Naive thymus-derived CD4-positive, alpha-beta T cell (primary cell): ENCODE measurements around the gene PTPRE. TPM values are rescaled to one million over a fixed set of nuclear protein-coding genes. Genes with fewer than 3 reads are reported as not detected.

ENCODE experiments used
- ATAC-seq: fragments of 150-1000 bp; cut with Tn5 transposase; 2 replicates; pipeline ENCODE4 v1.10.0; 2021; ENCODE audit warnings: mild to moderate bottlenecking, moderate library complexity
- CTCF ChIA-PET: fragments of 350-600 bp; sonication (Branson Sonifier 250); formaldehyde crosslinking; loops from one replicate; lab custom pipeline; 2021; ENCODE audit warnings: antibody characterized with exemption; lab: Charles Lee
- POLR2A ChIA-PET: fragments of 350-600 bp; sonication (Branson Sonifier 250); formaldehyde crosslinking; loops from one replicate; lab custom pipeline; 2021; ENCODE audit warnings: antibody characterized with exemption, inconsistent platforms; lab: Charles Lee
- DNase-seq, 9 donors: peaks; one replicate each; pipeline versions ENCODE4 v3.0.0 to v3.0.0-alpha.2; 2020 to 2022; ENCODE audit warnings: mixed read lengths in 1 of 9
- H3K27ac ChIP-seq: one replicate; pipeline ENCODE4 v1.7.0; 2013; ENCODE audit warnings: mild to moderate bottlenecking, low read depth, low read length, moderate library complexity
- H3K27me3 ChIP-seq, 2 donors: one replicate each; pipeline ENCODE4 v1.7.0; 2013; ENCODE audit warnings: low read length in 2 of 2, mild to moderate bottlenecking in 2 of 2, moderate library complexity in 2 of 2; ENCODE audit not compliant: control insufficient read depth in 2 of 2, insufficient read depth in 2 of 2
- H3K36me3 ChIP-seq, 3 experiments: 1 replicate in 2 of 3; 2 replicates in 1 of 3; pipeline ENCODE4 v1.7.0; 2013; ENCODE audit warnings: low read length in 3 of 3, mild to moderate bottlenecking in 3 of 3, moderate library complexity in 1 of 3; ENCODE audit not compliant: insufficient read depth in 3 of 3, control insufficient read depth in 2 of 3
- H3K4me1 ChIP-seq, 2 donors: one replicate each; pipeline ENCODE4 v1.7.0; 2013; ENCODE audit warnings: low read length in 2 of 2, mild to moderate bottlenecking in 2 of 2, moderate library complexity in 1 of 2; ENCODE audit not compliant: control insufficient read depth in 2 of 2, insufficient read depth in 2 of 2
- H3K4me3 ChIP-seq: 2 replicates; pipeline ENCODE4 v1.7.0; 2013; ENCODE audit warnings: mild to moderate bottlenecking, low read length
- H3K9me3 ChIP-seq, 3 experiments: 1 replicate in 2 of 3; 2 replicates in 1 of 3; pipeline ENCODE4 v1.7.0; 2013; ENCODE audit warnings: low read length in 3 of 3; ENCODE audit not compliant: control insufficient read depth in 2 of 3
- H3K27ac Mint-ChIP-seq, 9 donors: one replicate each; pipeline ENCODE4 v1.8.0; 2020 to 2022; ENCODE audit warnings: mixed read lengths in 9 of 9, mild to moderate bottlenecking in 8 of 9, moderate library complexity in 5 of 9, inconsistent platforms in 2 of 9
- H3K27me3 Mint-ChIP-seq, 5 donors: one replicate each; pipeline ENCODE4 v1.8.0; 2021 to 2022; ENCODE audit warnings: mixed read lengths in 5 of 5, mild to moderate bottlenecking in 1 of 5
- H3K36me3 Mint-ChIP-seq, 5 donors: one replicate each; pipeline ENCODE4 v1.8.0; 2020 to 2022; ENCODE audit warnings: mixed read lengths in 5 of 5, mild to moderate bottlenecking in 3 of 5, inconsistent platforms in 1 of 5
- H3K4me1 Mint-ChIP-seq, 7 donors: one replicate each; pipeline ENCODE4 v1.8.0; 2020 to 2022; ENCODE audit warnings: mixed read lengths in 7 of 7, mild to moderate bottlenecking in 3 of 7, inconsistent platforms in 1 of 7
- H3K4me3 Mint-ChIP-seq, 10 donors: one replicate each; pipeline ENCODE4 v1.8.0; 2020 to 2022; ENCODE audit warnings: mild to moderate bottlenecking in 10 of 10, mixed read lengths in 10 of 10, moderate library complexity in 6 of 10, inconsistent platforms in 2 of 10
- H3K9me3 Mint-ChIP-seq, 11 donors: one replicate each; pipeline ENCODE4 v1.8.0; 2020 to 2022; ENCODE audit warnings: mixed read lengths in 11 of 11, mild to moderate bottlenecking in 4 of 11, inconsistent platforms in 1 of 11, moderate library complexity in 1 of 11
- intact Hi-C, 2 donors: fragments of 100-400 bp; cut with micrococcal nuclease; formaldehyde crosslinking; loops; one replicate each; pipeline ENCODE4 v1.15.1; 2023
- polyA plus RNA-seq, 2 donors: library from polyadenylated mRNA; unstranded; fragments of 300-500 nt; fragmentation: Illumina TruSeq; gene quantifications; one replicate each; pipeline ENCODE4 v1.2.3, GENCODE V29; 2021
- total RNA-seq, 6 experiments: library from RNA in 5 of 6; stranded (reverse) in 5 of 6; gene quantifications; 1 replicate in 5 of 6; 2 replicates in 1 of 6; pipeline ENCODE4 v1.2.3 and lab custom pipeline; 2021 to 2026

The PTPRE gene
- total and polyA plus RNA-seq, 7 experiments from 2014 or later = 6.6 to 237 (median 27.9) TPM

- Mint-ChIP-seq H3K27ac (no peak overlapping the region), H3K4me1 (peaks cover 0 to 43% (median 5%) of the 10 kb centered on the region in 7 donors), H3K36me3 (no peaks in the 10 kb centered on the region), H3K9me3 (no peaks in the 10 kb centered on the region), H3K4me3 (no peak overlapping the region), H3K27me3 (no peaks in the 10 kb centered on the region)
- H3K4me3 ChIP-seq = no peak overlapping the region
- intact Hi-C loops = no loop called here
- peaks cover 0 to 4% of the 10 kb centered on the region in 2 donors for H3K4me1 ChIP-seq
- ChIA-PET CTCF (interaction anchor here (0.6 kb wide), 1 partner anchor 1926 kb away, joined by 3 read pairs; no protein-coding TSS in a partner anchor), POLR2A (no interaction called here)
- H3K27me3 ChIP-seq = no peaks in the 10 kb centered on the region
- H3K9me3 ChIP-seq = no peaks in the 10 kb centered on the region
- H3K27ac ChIP-seq = no peak overlapping the region
- ATAC-seq (no peak), DNase-seq (no peak)
- no peaks in the 10 kb centered on the region for H3K36me3 ChIP-seq
Observed at GRCh38 chr10:127882391-127882790, 24.5 kb upstream of the PTPRE start.

GRCh38 chr10:127882801-127883459 is 24.0 kb upstream of the PTPRE start:
- Mint-ChIP-seq H3K36me3 (no peaks in the 10 kb centered on the region), H3K4me1 (peaks cover 0 to 38% (median 5%) of the 10 kb centered on the region in 7 donors), H3K4me3 (no peak overlapping the region), H3K27ac (no peak overlapping the region), H3K9me3 (no peaks in the 10 kb centered on the region), H3K27me3 (no peaks in the 10 kb centered on the region)
- H3K4me1 ChIP-seq = peaks cover 0 to 4% of the 10 kb centered on the region in 2 donors
- DNase-seq (no peak), ATAC-seq (peak; percentile 64)
- no peaks in the 10 kb centered on the region for H3K9me3 ChIP-seq
- no peaks in the 10 kb centered on the region for H3K27me3 ChIP-seq
- ChIA-PET CTCF (interaction anchor here (0.6 kb wide), 1 partner anchor 1927 kb away, joined by 3 read pairs; no protein-coding TSS in a partner anchor), POLR2A (no interaction called here)
- intact Hi-C loops = no loop called here
- no peaks in the 10 kb centered on the region for H3K36me3 ChIP-seq
- H3K4me3 ChIP-seq = no peak overlapping the region
- no peak overlapping the region for H3K27ac ChIP-seq

GRCh38 chr10:127883516-127883915 is 23.4 kb upstream of the PTPRE start:
- intact Hi-C loops = no loop called here
- peaks cover 0 to 4% of the 10 kb centered on the region in 2 donors for H3K4me1 ChIP-seq
- POLR2A ChIA-PET = no interaction called here
- ATAC-seq = no peak
- Mint-ChIP-seq H3K27me3 (peaks cover 0 to 4% (median 3%) of the 10 kb centered on the region in 5 donors), H3K4me1 (peaks cover 0 to 33% (median 5%) of the 10 kb centered on the region in 7 donors), H3K36me3 (no peaks in the 10 kb centered on the region), H3K4me3 (no peak overlapping the region), H3K27ac (no peak overlapping the region), H3K9me3 (no peaks in the 10 kb centered on the region)
- no peaks in the 10 kb centered on the region for H3K36me3 ChIP-seq
- H3K27ac ChIP-seq = no peak overlapping the region
- no peak for DNase-seq
- H3K9me3 ChIP-seq = no peaks in the 10 kb centered on the region
- H3K27me3 ChIP-seq = no peaks in the 10 kb centered on the region
- H3K4me3 ChIP-seq = no peak overlapping the region
- CTCF ChIA-PET = no interaction called here

GRCh38 chr10:127884501-127884900 is 22.4 kb upstream of the PTPRE start:
- peaks cover 0 to 4% of the 10 kb centered on the region in 2 donors for H3K4me1 ChIP-seq
- ChIA-PET CTCF (no interaction called here), POLR2A (no interaction called here)

GRCh38 chr10:127886371-127887051 is 20.4 kb upstream of the PTPRE start:
- Histone ChIP-seq H3K27ac (no peak overlapping the region), H3K4me1 (no peaks in the 10 kb centered on the region), H3K27me3 (no peaks in the 10 kb centered on the region), H3K9me3 (no peaks in the 10 kb centered on the region), H3K4me3 (no peak overlapping the region), H3K36me3 (no peaks in the 10 kb centered on the region)
- ChIA-PET CTCF (no interaction called here), POLR2A (no interaction called here)
- Mint-ChIP-seq H3K9me3 (no peaks in the 10 kb centered on the region), H3K36me3 (no peaks in the 10 kb centered on the region), H3K4me3 (no peak overlapping the region), H3K27me3 (peaks cover 0 to 8% (median 3%) of the 10 kb centered on the region in 5 donors), H3K27ac (no peak overlapping the region), H3K4me1 (peaks cover 0 to 14% (median 3%) of the 10 kb centered on the region in 7 donors)
- no peak for ATAC-seq
- intact Hi-C loops = no loop called here
- no peak for DNase-seq

More at GRCh38 chr10:127884501-127884900, 22.4 kb upstream of the PTPRE start:
- Histone ChIP-seq H3K27me3 (no peaks in the 10 kb centered on the region), H3K4me3 (no peak overlapping the region), H3K27ac (no peak overlapping the region), H3K36me3 (no peaks in the 10 kb centered on the region), H3K9me3 (no peaks in the 10 kb centered on the region)
- H3K27me3 Mint-ChIP-seq = peaks cover 0 to 8% (median 3%) of the 10 kb centered on the region in 5 donors
- H3K36me3 Mint-ChIP-seq = no peaks in the 10 kb centered on the region
- no peak overlapping the region for H3K4me3 Mint-ChIP-seq
- ATAC-seq (no peak), DNase-seq (no peak)
- H3K9me3 Mint-ChIP-seq = no peaks in the 10 kb centered on the region
- peaks cover 0 to 27% (median 5%) of the 10 kb centered on the region in 7 donors for H3K4me1 Mint-ChIP-seq
- no peak overlapping the region for H3K27ac Mint-ChIP-seq
- intact Hi-C loops = no loop called here

GRCh38 chr10:127887541-127888415 is 19.1 kb upstream of the PTPRE start:
- no peaks in the 10 kb centered on the region for H3K36me3 Mint-ChIP-seq
- Histone ChIP-seq H3K27ac (no peak overlapping the region), H3K27me3 (no peaks in the 10 kb centered on the region), H3K4me3 (no peak overlapping the region), H3K9me3 (no peaks in the 10 kb centered on the region), H3K4me1 (no peaks in the 10 kb centered on the region), H3K36me3 (no peaks in the 10 kb centered on the region)
- peaks cover 0 to 4% (median 0%) of the 10 kb centered on the region in 7 donors for H3K4me1 Mint-ChIP-seq
- no peak overlapping the region for H3K27ac Mint-ChIP-seq
- H3K9me3 Mint-ChIP-seq = no peaks in the 10 kb centered on the region
- DNase-seq = no peak
- intact Hi-C loops = no loop called here
- no peak for ATAC-seq
- ChIA-PET CTCF (no interaction called here), POLR2A (no interaction called here)
- no peak overlapping the region for H3K4me3 Mint-ChIP-seq
- H3K27me3 Mint-ChIP-seq = peaks cover 0 to 8% (median 6%) of the 10 kb centered on the region in 5 donors
